IMR-90 (cell line): ENCODE data around the gene OSBPL6.

Source experiments
- CEBPB ChIP-seq: IDR thresholded peaks from 2 replicates; pipeline ENCODE4 v1.6.1; 2012; ENCODE audit warnings: low read depth, low read length, improper control_type of control experiment
- CTCF ChIP-seq: conservative IDR thresholded peaks from 2 replicates; pipeline ENCODE4 v1.5.1; 2012; ENCODE audit warnings: mild to moderate bottlenecking, low read depth, low read length, improper control_type of control experiment
- MXI1 ChIP-seq: IDR thresholded peaks from 2 replicates; pipeline ENCODE4 v1.6.1; 2012; ENCODE audit warnings: low read depth, mild to moderate bottlenecking, low read length, moderate library complexity, borderline replicate concordance
- POLR2A ChIP-seq: IDR thresholded peaks from 2 replicates; pipeline ENCODE4 v1.6.1; 2012; ENCODE audit warnings: mild to moderate bottlenecking, low read depth, low read length
- RAD21 ChIP-seq: IDR thresholded peaks from 2 replicates; pipeline ENCODE4 v1.6.1; 2012; ENCODE audit warnings: low read length, improper control_type of control experiment
- RFX5 ChIP-seq: IDR thresholded peaks from 2 replicates; pipeline ENCODE4 v1.8.0; 2012; ENCODE audit warnings: low read depth, mild to moderate bottlenecking, low read length, moderate library complexity
- TF ChIP-seq, protein P1 (sequence below): fragments of 150-350 bp; IDR thresholded peaks from 2 replicates; pipeline ENCODE4 v1.6.1; 2017; ENCODE audit warnings: mild to moderate bottlenecking, antibody characterized with exemption, low read length, low read depth
- TF ChIP-seq, protein P2 (sequence below): fragments of 150-350 bp; IDR thresholded peaks from 2 replicates; pipeline ENCODE4 v1.6.1; 2016; ENCODE audit warnings: low read depth, mild to moderate bottlenecking, low read length, moderate library complexity, borderline replicate concordance

- no peak for TF ChIP-seq RFX5
- no peak for TF ChIP-seq CEBPB
- no peak for TF ChIP-seq CTCF
- no peak for TF ChIP-seq RAD21
- no peak for TF ChIP-seq POLR2A
- TF ChIP-seq, protein P1, sequence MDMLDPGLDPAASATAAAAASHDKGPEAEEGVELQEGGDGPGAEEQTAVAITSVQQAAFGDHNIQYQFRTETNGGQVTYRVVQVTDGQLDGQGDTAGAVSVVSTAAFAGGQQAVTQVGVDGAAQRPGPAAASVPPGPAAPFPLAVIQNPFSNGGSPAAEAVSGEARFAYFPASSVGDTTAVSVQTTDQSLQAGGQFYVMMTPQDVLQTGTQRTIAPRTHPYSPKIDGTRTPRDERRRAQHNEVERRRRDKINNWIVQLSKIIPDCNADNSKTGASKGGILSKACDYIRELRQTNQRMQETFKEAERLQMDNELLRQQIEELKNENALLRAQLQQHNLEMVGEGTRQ, result no peak
- TF ChIP-seq, protein P2, sequence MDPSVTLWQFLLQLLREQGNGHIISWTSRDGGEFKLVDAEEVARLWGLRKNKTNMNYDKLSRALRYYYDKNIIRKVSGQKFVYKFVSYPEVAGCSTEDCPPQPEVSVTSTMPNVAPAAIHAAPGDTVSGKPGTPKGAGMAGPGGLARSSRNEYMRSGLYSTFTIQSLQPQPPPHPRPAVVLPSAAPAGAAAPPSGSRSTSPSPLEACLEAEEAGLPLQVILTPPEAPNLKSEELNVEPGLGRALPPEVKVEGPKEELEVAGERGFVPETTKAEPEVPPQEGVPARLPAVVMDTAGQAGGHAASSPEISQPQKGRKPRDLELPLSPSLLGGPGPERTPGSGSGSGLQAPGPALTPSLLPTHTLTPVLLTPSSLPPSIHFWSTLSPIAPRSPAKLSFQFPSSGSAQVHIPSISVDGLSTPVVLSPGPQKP, result no peak
- no peak for TF ChIP-seq MXI1
Observed at GRCh38 chr2:178200331-178200730, 6.0 kb downstream of the OSBPL6 start.
